Ishikawa (cell line): ENCODE data around the gene IKZF2.
A peak's percentile ranks its signal among the peaks of the same experiment; 100 is the strongest.

Experiments
- CEBPB ChIP-seq: IDR thresholded peaks from 2 replicates; pipeline ENCODE4 v1.6.1; 2012
- CREB1 ChIP-seq: IDR thresholded peaks from 2 replicates; pipeline ENCODE4 v1.6.1; 2012; ENCODE audit warnings: low read depth
- EGR1 ChIP-seq: IDR thresholded peaks from 2 replicates; pipeline ENCODE4 v1.6.1; 2012
- EP300 ChIP-seq: IDR thresholded peaks from 2 replicates; pipeline ENCODE4 v1.6.1; 2012; ENCODE audit warnings: borderline replicate concordance
- FOXM1 ChIP-seq: IDR thresholded peaks from 2 replicates; pipeline ENCODE4 v1.6.1; 2012; ENCODE audit warnings: low read depth, borderline replicate concordance
- MAX ChIP-seq: IDR thresholded peaks from 2 replicates; pipeline ENCODE4 v1.6.1; 2012
- NFIC ChIP-seq: IDR thresholded peaks from 2 replicates; pipeline ENCODE4 v1.6.1; 2012
- RAD21 ChIP-seq: IDR thresholded peaks from 2 replicates; pipeline ENCODE4 v1.6.1; 2012; ENCODE audit warnings: low read depth
- REST ChIP-seq: IDR thresholded peaks from 2 replicates; pipeline ENCODE4 v1.6.1; 2012; ENCODE audit warnings: low read depth, mild to moderate bottlenecking
- TAF1 ChIP-seq: IDR thresholded peaks from 2 replicates; pipeline ENCODE4 v1.6.1; 2012; ENCODE audit warnings: low read depth, mild to moderate bottlenecking
- TCF12 ChIP-seq: IDR thresholded peaks from 2 replicates; pipeline ENCODE4 v1.6.1; 2012; ENCODE audit warnings: low read depth
- TEAD4 ChIP-seq: IDR thresholded peaks from 2 replicates; pipeline ENCODE4 v1.6.1; 2012
- USF1 ChIP-seq: IDR thresholded peaks from 2 replicates; pipeline ENCODE4 v1.6.1; 2012
- YY1 ChIP-seq: IDR thresholded peaks from 2 replicates; pipeline ENCODE4 v1.6.1; 2012; ENCODE audit warnings: low read depth
- ZBTB7A ChIP-seq: IDR thresholded peaks from 2 replicates; pipeline ENCODE4 v1.6.1; 2012; ENCODE audit warnings: low read depth

IKZF2 gene

GRCh38 chr2:213152888-213153287 is 1.5 kb upstream of the IKZF2 start:
- no peak for TF ChIP-seq TCF12
- no peak for TF ChIP-seq TEAD4

DNA sequence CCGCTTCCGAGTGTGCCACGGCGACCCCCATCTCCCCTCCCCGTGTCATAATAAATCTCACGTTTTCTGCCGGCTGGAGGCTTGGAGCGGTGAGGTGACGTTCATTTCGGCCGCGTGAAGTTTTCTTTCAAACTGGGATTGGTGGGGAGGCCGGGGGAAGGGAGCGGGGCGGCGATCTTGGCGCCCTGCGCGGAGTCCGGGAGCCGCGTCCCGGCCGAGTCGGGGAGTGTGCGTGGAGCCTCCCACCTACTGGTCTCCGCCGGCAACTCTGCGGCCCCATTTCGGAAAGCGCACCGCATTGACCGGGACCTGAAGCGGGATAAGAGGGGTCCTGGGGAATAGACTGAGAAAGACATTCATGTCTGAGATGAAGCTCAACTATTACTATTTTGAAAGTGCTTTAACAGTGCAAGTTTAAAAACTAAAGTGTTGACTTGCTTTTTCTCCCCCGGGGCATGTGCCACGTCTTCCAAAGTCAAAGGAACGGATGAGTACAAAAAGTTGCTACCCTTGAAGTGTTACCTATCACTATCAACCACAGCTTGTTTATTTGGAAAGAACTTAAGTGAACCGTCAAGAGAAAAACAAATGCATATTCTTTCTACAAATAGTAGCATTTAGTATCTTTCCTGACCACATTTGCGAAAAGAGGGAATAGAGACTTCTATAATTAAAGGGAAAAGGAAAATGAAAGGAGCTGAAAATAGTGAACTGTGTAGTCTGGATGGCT is 818 bp upstream of the IKZF2 start:
- TF ChIP-seq FOXM1: peak; percentile 68; the same call in 1 of the 2 replicates
- TF ChIP-seq TCF12: no peak
- TF ChIP-seq USF1: no peak
- 0 out of 2 replicates have a peak, but pooled peaks have one; percentile 24 for TF ChIP-seq TAF1
- no peak for TF ChIP-seq CREB1
- peak; percentile 41; the same call in 1 of the 2 replicates for TF ChIP-seq RAD21
- no peak for TF ChIP-seq CEBPB
- no peak for TF ChIP-seq NFIC
- peak; percentile 13 for TF ChIP-seq MAX
- TF ChIP-seq ZBTB7A: no peak
- TF ChIP-seq EGR1: no peak
- TF ChIP-seq EP300: no peak
- no peak for TF ChIP-seq REST
- TF ChIP-seq TEAD4: no peak
- TF ChIP-seq YY1: no peak

GRCh38 chr2:213150315-213151097 is 906 bp downstream of the IKZF2 start:
- TF ChIP-seq TEAD4: 0 out of 2 replicates have a peak, but pooled peaks have one; percentile 19
- TF ChIP-seq NFIC: no peak
- TF ChIP-seq EGR1: no peak
- TF ChIP-seq TCF12: no peak
- no peak for TF ChIP-seq YY1

DNA sequence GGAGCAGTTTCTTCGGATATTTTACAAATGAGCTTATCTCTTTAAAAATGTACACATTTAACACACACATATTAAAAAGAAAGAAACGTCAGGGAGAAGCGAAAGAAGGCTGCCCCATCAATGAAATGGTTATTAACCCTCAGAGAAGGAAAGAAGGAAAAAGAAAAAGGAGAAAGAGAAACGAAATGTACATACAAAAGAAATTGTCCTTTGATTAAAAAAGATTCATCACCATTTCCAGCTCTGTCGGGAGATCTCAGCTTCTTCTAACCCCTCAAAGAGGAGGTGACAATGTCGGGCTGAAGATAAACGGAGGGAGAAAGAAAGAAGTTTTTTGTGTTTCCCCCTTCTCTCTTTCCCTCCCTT is 1.5 kb downstream of the IKZF2 start:
- no peak for TF ChIP-seq MAX
- TF ChIP-seq ZBTB7A: no peak
- no peak for TF ChIP-seq USF1
- no peak for TF ChIP-seq YY1
- TF ChIP-seq EGR1: no peak
- no peak for TF ChIP-seq FOXM1
- TF ChIP-seq REST: no peak
- no peak for TF ChIP-seq TCF12

GRCh38 chr2:213149294-213149875 is 2.0 kb downstream of the IKZF2 start:
- no peak for TF ChIP-seq REST
- no peak for TF ChIP-seq ZBTB7A
- no peak for TF ChIP-seq YY1
